ENCODE data around the gene CAMSAP1.

The CAMSAP1 gene

DNA sequence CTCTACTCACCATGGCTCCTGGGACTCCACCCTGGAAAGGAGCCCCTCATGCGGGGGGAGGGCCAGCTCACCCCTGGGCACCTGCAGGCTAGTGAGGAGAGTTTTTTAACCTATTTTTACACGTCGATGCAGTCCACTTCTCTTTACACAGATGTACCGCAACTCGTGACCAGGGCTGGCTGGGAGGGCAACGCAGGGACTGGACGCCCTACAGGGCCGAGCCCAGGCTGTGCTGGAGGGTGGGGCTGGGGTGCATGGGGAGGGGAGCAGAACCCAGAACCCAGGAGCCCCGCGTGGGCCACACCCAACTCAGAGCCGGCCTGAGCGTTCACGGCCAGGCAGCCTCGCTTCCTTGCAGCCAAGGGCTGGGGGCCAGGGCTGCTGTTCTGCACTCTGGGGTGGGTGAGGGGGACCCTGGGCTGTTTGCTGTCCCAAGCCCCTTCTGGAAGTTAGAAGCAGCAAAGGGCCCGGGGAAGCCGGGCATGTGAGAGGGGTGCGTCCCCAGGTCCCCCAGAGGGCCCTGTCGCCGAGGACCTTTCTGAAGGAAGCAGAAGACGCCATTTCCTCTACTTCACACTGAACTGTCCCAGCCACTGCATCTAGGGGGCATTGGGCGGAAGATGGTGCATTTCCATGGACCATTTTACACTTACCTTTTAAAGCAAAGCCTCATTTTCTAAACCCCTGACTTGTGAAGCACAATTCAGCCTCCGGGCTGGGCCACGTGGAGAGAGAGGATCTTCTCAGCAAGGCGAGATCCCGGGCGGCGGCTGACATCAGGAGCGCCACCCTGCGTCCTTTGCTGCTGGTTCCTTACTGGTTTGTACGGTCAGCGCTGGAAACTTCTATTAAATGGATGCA is 114.8 kb downstream of the CAMSAP1 start:
- no peak for DNase-seq (ENCODE audit: low read depth, low spot score)

DNA sequence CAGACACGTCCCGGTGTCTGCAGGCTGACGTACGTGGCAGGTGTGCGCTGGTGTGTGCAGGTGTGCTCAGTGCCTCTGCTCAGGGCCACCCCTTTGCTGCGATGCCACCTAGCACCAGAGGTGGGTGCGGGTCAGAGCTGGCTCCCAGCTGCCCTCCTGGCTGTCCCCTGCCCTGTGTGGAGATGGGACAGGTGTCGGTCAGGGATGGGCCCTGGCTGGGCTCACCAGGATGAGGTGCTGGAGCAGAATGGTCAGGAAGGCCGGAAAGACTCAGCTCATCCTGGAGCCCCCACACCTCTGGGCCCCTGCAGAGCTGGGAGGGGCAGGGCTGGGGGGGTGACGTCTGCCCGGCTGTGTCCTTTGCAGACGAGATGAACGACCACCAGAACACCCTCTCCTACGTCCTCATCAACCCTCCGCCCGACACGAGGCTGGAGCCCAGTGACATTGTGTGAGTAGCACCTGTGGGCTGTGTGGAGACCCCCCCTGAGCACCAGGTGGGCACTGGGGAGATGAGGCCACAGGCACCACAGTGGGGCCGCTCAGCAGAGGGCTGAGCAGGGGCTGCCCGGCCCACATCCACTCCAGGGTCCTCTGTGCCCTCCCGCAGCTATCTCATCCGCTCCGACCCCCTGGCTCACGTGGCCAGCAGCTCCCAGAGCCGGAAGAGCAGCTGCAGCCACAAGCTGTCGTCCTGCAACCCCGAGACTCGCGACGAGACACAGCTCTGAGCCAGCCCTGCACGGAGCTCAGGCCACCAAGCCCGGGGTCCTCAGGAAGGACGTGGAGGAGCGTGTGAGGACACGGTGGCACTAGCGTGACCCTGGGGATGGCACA is 115.7 kb downstream of the CAMSAP1 start:
- no peak for DNase-seq (ENCODE audit: low read depth, low spot score)

DNA sequence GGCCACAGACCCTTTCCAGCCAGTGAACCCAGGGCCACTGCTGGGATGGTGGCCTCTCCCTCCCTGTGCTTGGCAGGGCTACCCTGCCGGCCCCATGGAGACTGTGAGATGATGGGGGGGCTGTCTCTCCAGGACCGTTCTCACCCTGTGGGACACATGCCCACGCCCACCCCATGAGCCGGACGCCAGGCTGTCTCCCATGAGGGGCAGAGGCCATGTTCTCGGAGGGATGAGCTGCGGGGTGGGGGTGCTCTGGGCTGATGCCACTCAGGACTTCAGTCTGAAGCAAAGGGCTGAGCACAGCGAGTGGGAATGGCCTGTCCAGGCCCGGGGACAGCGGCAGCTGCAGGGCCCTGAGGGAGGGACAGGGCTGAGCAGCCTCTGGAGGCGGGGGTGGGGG is 116.5 kb downstream of the CAMSAP1 start:
- no peak for DNase-seq (ENCODE audit: low read depth, low spot score)

DNA sequence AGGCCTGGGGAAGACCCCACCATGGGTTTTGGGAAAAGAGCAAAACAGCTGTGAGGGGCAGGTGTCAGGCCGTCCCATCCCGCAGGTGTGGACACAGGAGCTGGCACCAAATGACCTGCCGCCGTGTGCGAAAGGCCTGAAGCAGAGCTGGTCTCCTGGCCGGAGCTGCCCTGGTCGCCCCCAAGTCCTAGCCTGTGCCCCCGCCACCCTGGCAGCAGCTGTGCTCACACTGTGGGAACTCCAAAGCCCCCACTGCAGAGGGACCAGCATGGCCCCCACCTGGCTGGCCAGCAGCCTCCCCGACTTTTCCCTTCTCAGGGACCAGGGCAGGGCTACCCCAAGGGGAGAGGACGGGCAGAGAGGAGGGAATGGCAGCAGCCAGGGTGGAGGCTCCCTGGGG is 117.0 kb downstream of the CAMSAP1 start:
- no peak for DNase-seq (ENCODE audit: low read depth, low spot score)

DNA sequence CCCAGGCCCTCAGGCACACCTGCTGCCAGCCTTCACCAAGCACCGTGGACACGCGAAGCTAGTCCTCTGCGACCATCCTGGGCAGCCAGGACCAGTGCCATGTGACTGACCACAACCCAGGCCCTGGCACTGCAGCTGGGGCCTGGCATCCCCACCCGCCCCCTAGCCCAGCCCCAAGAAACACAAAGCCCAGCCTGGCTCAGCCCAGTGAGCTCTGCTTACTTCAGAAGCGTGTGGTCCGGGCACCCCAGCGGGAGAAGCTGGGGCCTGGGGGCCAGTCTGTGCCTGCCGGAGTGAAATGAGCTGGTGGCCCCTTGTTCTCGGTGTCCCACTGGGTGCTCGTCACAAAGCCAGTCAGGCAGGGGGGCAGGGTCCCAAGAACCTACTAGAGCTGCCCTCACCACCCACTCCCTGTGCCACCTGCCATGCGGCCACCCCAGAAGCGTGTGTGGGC is 117.5 kb downstream of the CAMSAP1 start:
- no peak for DNase-seq (ENCODE audit: low read depth, low spot score)

DNA sequence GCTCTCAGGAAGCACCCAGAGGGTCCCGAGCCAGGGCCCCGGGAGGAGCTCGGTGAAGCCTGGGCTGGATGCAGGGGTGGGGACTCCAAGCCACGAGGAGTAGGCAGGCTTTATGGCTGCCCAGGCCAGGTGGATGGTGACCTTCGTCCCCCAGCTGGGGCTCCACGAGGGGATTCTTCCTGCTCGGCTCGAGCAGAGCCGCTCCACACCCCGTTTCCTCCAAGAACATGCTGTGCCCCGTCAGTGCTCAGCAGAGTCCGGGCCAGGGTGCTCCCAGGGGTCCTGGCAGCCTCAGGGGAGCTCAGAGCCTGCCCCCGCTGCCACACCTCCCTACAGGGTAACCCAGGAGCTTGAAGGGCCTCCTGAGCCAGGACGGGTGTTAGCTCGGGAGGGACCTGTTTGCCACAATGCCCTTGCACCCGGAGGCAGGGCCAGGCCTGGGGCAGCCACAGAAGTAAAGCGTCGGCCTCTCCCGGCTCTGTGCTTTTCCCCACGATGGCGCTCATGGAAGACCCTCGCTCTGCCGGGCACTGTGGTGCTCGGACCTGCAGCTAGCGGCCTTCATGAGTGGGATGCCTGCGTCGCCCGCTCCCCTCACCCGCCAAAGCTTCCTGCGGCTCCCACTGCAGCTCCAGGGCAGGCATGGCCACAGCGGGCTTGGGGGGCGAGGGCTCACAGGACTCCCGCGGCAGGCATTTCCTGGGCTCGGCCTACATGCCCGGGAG is 118.6 kb downstream of the CAMSAP1 start:
- no peak for DNase-seq (ENCODE audit: low read depth, low spot score)

DNA sequence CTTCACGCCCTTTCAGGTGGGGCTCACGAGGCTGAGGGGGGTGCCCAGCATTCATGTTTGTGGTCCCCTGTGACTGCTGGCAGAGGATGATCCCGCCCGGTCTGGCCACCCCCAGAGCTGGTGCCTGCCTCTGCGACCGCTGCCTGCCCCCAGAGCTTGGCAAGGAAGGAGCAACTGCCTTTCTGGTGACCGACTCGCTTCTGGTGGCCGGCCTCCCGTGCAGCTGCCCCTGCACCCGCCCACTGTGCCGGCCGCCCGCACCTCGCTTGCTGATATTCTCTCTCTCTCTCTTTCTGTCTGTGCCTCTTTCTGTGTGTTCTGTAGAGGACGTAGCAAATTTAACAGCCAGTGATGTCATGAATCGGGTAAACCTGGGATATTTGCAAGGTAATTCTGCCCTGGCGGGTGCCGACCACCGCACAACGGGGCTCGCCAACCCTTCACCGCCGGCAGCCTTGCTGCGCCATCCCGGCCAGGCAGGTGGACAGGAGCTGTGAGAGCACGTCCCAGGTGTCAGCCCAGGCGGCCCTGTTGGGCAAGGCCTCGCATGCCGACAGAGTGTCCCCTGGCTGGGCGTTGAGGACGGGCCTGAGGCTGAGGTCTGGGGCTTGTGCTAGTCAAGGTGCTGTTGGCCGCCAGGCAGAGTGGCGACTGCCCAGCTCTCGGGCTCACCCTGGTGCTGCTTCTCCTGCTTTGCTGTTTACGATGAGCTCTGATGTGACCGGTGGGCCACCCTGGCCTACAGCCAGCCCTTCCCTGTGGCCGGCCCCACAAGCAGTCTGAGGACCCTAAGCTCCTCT is 119.4 kb downstream of the CAMSAP1 start:
- DNase-seq (ENCODE audit: low read depth, low spot score), result no peak

DNA sequence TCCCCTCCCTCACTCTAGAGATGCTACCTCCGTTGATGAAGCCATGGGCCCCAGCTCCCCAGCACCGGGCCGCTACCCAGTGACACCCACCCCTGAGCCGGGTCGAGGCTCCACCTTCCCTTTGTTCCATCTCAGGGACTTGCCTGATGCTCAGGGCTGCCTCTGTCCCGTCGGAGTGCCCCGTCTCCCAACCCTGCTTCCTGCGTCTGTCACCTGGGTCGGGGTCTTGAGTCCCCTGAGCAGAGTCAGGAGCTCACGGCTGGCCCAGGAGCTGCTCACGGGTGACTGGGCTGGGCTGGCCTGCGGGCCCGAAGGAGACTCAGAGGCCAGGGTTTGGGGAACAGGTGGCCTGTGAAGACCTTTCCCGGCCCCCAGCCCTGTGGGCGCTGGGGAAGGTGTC is 120.0 kb downstream of the CAMSAP1 start:
- no peak for DNase-seq (ENCODE audit: low read depth, low spot score)

DNA sequence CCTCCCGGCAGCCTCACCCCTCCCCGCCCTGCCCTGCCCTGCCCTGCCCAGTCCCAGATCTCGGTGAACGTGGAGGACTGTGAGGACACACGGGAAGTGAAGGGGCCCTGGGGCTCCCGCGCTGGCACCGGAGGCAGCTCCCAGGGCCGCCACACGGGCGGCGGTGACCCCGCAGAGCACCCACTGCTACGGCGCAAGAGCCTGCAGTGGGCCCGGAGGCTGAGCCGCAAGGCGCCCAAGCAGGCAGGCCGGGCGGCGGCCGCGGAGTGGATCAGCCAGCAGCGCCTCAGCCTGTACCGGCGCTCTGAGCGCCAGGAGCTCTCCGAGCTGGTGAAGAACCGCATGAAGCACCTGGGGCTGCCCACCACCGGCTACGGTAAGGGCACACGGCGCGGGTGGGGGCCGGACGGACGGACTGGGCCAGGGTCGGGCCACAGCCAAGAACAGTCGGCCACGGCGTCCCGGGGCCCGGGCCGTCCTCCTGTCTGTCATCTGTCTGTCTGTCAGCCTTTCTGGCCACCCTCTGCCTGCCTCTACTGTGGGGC is 121.1 kb downstream of the CAMSAP1 start:
- DNase-seq (ENCODE audit: low read depth, low spot score), result no peak

DNA sequence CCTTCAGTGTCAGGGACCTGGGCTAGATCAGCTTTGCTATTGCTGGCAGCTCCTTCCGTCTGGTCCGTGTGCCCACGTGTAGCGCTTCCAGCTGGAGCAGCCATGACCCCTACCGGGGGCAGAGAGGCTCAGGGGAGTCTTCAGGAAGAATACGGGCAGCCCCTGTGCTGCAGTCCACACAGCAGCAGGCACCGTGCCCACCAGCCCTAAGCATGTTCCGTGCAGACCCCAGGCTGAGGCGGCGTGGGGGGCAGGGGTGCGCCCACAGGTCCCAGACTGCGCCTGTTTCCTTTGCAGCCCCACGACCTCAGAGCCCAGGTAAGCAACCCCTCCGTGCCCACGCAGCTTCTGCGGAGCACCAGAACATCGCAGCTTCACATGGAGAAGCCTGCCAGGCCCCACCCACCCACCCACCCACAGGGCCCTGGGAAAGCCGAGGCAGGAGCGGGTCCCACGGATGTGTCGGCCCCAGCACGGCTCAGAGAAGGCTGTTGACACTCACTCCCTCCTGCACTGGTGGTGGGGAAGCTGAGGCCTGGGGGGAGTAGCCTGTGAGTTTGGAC is 122.3 kb downstream of the CAMSAP1 start:
- DNase-seq (ENCODE audit: low read depth, low spot score), result no peak

DNA sequence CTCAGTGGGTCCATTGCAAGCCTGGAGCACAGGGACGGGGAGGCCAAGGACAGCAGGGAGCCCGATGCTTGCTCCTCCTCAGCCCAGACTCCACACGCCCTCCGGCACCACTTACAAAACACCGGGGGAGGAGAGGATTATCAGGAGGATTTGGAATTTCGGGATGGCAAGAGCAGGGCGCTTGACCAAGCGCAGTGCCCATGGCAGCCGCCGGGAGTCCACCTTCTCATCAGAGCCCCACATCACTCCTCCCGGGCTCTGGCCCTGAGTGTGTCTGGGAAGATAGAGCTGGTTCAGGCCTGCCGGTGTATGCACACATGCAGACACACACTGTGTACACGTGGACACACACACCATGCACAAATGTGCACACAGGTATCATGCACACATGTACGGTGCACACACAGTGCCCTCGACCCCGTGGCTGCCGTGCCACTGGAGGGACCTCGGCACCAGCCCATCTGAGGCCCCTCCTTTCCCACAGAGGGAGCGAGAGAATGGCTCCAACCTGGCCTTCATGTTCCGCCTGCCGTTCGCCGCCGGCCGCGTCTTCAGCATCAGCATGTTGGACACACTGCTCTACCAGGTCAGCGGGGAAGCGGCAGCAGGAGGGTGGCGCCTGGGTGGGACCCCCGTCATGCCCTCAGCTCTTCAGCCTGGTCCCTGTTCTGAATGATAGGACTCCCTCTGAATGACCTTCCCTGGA is 123.7 kb downstream of the CAMSAP1 start:
- DNase-seq (ENCODE audit: low read depth, low spot score), result no peak

DNA sequence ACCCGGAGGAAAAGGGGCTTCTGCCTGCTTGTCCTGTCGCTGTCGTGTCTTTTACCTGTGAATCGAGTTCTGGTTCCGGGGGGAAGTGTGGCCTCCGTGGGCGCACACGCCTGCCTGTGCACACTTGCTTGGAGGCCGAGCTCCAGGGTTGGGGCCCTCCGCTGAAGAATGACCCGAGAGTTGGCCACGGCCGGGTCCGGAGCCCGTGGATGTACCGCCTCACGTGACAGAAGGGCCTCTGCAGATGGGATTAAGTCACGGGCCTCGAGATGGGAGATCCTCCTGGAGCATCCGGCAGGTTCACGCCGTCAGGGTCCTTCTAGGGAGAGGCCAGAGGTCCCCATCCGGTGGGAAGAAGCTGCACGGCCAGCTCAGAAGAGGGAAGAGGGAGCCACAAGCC is 124.4 kb downstream of the CAMSAP1 start:
- DNase-seq (ENCODE audit: low read depth, low spot score), result no peak

DNA sequence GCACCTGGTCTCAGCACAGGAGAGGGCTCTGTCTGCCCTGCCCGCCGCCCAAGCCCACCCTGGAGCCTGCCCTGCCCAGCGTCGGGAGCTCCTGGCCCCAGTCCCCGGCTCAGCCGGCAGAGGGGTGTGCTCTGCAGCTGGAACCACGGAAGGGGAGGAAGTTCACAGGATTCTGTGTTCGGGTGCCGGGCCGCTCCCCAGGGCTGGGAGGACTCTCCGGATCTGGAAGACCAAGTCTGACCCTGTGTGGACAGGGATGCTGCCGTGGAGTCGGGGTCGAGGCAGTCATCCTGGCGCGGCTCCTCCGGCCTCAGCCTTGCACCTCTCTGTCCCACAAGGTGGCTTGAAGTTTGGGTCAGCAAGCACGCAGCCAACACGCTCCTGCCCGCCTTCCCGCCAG is 126.7 kb downstream of the CAMSAP1 start:
- DNase-seq (ENCODE audit: low read depth, low spot score), result no peak

DNA sequence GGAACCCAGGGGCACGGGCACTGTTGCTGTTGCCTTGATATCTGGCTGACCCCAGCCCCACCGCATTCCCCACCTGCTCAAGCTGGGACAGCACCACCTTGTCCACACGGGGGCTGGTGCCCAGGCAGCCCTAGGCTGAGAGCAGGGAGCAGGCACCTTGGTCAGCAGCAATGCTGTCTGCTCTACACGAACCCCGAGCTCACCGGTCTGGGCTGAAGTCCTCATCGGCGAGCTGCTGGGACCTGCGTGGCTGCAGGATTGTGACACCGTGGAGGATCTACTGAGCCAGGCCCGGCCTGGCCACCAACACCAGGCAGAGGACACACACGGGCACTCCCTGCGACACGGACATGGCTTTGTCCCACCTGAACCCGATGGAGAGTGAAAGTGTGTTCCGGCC is 127.3 kb downstream of the CAMSAP1 start:
- DNase-seq (ENCODE audit: low read depth, low spot score), result no peak

DNA sequence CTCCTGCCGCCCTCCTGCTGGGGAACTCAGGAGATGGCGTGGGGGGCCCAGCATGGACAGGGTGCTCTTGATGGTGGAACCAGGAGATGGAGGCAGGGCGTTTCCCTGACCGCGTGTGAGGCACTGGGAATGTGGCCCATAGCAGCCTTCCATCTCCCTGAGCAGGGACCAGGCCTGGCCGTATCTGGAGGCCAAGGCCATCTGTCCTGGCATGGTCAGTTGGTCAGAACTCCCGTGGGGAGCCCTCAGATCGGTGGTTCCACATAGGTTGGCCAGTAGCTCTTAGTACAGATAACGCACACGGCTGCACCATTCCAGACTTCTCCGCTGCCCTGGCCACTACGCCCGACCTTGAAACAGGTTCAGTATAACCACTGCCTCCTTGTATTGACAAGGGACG is 127.8 kb downstream of the CAMSAP1 start:
- DNase-seq (ENCODE audit: low read depth, low spot score), result no peak

DNA sequence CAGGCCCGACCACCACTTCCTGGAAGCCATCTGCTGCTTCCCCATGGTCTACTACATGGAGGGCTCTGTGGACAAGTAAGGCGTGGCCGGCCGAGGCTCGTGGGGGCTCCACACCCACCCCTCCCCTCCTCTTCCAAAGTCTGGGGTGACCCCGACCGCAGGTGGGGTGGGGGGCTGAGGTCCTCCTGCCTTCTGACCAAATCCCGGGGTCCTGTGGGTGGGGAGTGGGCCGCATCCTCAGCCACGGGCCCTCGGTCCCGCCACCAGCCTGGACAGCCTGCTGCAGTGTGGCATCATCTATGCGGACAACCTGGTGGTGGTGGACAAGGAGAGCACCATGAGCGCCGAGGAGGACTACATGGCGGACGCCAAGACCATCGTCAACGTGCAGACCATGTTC is 128.9 kb downstream of the CAMSAP1 start:
- no peak for DNase-seq (ENCODE audit: low read depth, low spot score)

DNA sequence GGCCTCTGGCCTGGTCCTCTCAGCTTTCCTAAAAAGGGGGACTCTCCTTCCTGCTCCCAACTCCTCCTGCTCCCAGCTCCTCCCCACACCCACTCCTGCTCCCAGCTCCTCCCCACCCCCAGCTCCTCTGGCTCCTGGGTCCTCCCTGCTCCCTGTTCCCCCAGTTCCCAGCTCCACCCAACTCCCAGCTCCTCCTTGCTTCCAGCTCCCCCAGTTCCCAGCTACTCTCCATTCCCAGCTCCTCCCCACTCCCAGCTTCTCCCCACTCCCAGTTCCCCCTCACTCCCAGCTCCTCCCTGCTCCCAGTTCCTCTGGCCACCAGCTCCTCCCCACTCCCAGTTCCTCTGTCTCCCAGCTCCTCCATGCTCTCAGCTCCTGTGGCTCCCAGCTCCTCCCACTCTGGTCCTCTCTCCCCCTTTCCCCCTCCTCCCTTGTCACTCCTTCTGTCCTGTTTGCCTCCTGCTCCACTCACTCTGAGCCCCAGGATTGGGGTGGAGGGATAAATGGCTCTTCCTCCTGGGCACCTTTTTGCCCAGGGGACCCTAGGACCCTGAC is 129.6 kb downstream of the CAMSAP1 start:
- no peak for DNase-seq (ENCODE audit: low read depth, low spot score)

DNA sequence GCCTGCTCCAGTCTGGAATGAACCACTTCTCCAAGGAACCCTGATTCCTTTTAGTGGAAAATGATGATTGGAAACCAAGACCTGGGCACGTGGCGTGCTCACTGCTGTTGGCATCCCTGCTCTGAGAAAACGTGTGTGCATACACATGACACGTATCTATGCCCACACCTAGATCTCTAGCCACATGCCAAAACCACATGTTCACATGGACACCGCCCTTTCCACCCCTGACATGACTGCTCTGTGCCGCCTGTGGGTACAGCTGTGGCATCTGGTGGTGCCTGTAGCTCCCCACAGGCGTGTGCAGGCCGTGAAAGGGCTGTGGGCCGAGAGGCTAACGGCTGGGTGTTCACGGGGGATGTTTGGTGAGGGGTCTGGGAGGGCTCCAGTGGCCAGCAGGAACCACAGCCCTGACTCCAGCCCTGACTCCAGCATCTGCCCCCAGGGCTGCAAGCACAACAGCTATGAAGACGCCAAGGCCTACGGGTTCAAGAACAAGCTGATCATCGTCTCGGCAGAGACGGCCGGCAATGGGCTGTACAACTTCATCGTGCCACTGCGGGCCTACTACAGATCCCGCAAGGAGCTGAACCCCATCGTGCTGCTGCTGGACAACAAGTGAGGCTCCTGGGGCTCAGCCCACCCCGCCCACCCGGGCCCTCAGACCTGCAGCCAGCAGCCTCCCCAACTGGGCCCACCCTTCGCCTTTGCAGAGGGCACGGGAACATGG is 130.3 kb downstream of the CAMSAP1 start:
- DNase-seq (ENCODE audit: low read depth, low spot score), result no peak

DNA sequence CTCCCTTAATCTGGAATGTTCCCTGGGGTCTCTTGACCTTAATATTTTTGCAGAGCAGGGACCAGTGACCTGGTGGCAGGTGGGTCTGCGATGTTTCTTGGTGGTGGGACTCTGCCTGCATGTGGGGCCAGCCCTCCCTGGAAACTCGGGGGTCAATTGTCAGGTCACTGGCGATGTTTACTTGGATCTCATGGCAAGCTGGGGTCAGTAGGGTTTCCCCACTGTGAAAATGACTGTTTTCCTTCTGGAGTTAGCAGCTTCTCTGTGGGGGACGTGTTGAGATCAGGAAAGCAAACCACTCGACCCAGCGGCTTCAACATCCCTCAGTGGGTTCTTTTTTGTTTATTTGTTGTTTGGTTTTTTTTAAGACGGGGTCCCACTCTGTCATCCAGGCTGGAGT is 131.4 kb downstream of the CAMSAP1 start:
- no peak for DNase-seq (ENCODE audit: low read depth, low spot score)

Measured in iPS DF 19.7 (cell line).